PFSK-1 (cell line): ENCODE results near the gene FBLIM1.

ENCODE experiments used
- POLR2AphosphoS5 ChIP-seq: IDR thresholded peaks from 2 replicates; pipeline ENCODE4 v1.6.1; 2012; ENCODE audit warnings: low read depth, mild to moderate bottlenecking, control low read depth, low read length, moderate library complexity
- REST ChIP-seq, 2 experiments: IDR thresholded peaks; 2 replicates each; pipeline versions ENCODE4 v1.6.1 to v1.8.0; 2011 to 2012; ENCODE audit warnings: low read depth in 2 of 2, low read length in 2 of 2, control low read depth in 1 of 2, inconsistent platforms in 1 of 2, mild to moderate bottlenecking in 1 of 2, moderate library complexity in 1 of 2; ENCODE audit not compliant: insufficient read depth in 1 of 2
- TAF1 ChIP-seq: IDR thresholded peaks from 2 replicates; pipeline ENCODE4 v1.6.1; 2012; ENCODE audit warnings: low read length, control low read depth, borderline replicate concordance; ENCODE audit not compliant: insufficient read depth

GRCh38 chr1:15810073-15810472 is 51.5 kb downstream of the FBLIM1 start:
- TF ChIP-seq REST (IDR thresholded peaks at IDR 0.05; ENCODE audit: insufficient read depth in 1 of 2, low read depth in 2 of 2, low read length in 2 of 2): no peak
- no peak for TF ChIP-seq POLR2AphosphoS5
- no peak for TF ChIP-seq TAF1
